Measurements from ENCODE around the gene TSR3. TPM values are rescaled to one million over a fixed set of nuclear protein-coding genes. Genes with fewer than 3 reads are reported as not detected.

TSR3 gene
- total RNA-seq, 1 donor from 2014 or later = 43.7 TPM

GRCh38 chr16:1299868-1300203, 51.8 kb downstream of the TSR3 start:
- Mint-ChIP-seq H3K9me3 (no peaks in the 10 kb centered on the region), H3K4me3 (no peak overlapping the region), H3K27ac (no peak overlapping the region), H3K36me3 (no peaks in the 10 kb centered on the region), H3K27me3 (ENCODE audit: low read depth) (peaks cover 18% of the 10 kb centered on the region), H3K4me1 (peaks cover 24% of the 10 kb centered on the region)
- no peak for TF ChIP-seq CTCF (IDR thresholded peaks at IDR 0.05; ENCODE audit: unreplicated experiment)
- no peak for DNase-seq (ENCODE audit: low spot score in 2 of 2, unreplicated experiment in 2 of 2)

Other genes starting within 250 kb of the TSR3 start
- 40.8 to 49.1 TPM (median 41.8 TPM) in 3 replicates for gene CACNA1H, start 198.8 kb downstream of the TSR3 start, total RNA-seq
- gene TPSG1, start 126.6 kb downstream of the TSR3 start, total RNA-seq = not detected in 3 replicates
- not detected in 3 replicates for gene TPSB2, start 121.7 kb downstream of the TSR3 start, total RNA-seq
- gene TPSAB1, start 111.2 kb downstream of the TSR3 start, total RNA-seq = not detected in 3 replicates
- not detected in 3 replicates for gene TPSD1, start 95.8 kb downstream of the TSR3 start, total RNA-seq
- gene UBE2I, start 42.2 kb downstream of the TSR3 start, total RNA-seq = 205 to 214 TPM (median 208 TPM) in 3 replicates
- 1.3 to 2.4 TPM (median 2.3 TPM) in 3 replicates for gene BAIAP3, start 18.2 kb downstream of the TSR3 start, total RNA-seq
- gene GNPTG, start 53 bp upstream of the TSR3 start, total RNA-seq = 47.8 to 52.9 TPM (median 48.4 TPM) in 3 replicates
- gene UNKL, start 62.8 kb upstream of the TSR3 start, total RNA-seq = 38.3 to 43.6 TPM (median 40.2 TPM) in 3 replicates
- 12.9 to 14.6 TPM (median 14.2 TPM) in 3 replicates for gene UQCC4, start 68.9 kb upstream of the TSR3 start, total RNA-seq
- not detected in 3 replicates for gene PERCC1, start 79.2 kb upstream of the TSR3 start, total RNA-seq
- 3.9 to 5.6 TPM (median 4.2 TPM) in 3 replicates for gene CCDC154, start 92.7 kb upstream of the TSR3 start, total RNA-seq
- gene CLCN7, start 123.2 kb upstream of the TSR3 start, total RNA-seq = 94.5 to 96.1 TPM (median 94.6 TPM) in 3 replicates
- gene PTX4, start 137.1 kb upstream of the TSR3 start, total RNA-seq = not detected in 3 replicates
- gene TELO2, start 141.5 kb upstream of the TSR3 start, total RNA-seq = 66.7 to 70.2 TPM (median 69.8 TPM) in 3 replicates
- gene TMEM204, start 181.8 kb upstream of the TSR3 start, total RNA-seq = 6.6 to 7.7 TPM (median 6.9 TPM) in 3 replicates